ENCODE data around the gene CTSA.

DNA sequence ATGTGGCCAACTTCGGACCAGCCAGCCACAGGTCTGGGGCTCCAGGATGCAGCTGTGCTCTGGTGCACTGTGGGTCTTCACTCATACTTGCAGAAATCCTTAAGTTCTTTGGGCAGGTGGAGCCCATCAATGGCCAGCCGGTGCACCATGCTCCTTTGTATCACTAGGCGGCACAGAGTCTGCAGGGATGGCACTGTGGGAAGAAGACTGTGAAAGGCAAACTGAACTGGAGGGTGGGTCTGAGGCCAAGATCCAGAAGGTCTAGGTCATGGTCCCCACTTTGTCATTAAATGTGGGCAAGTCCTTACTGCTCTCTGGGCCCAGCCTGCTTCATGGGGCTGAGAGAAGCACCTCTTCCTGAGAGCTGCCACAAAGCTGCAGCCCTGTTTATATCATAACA, 2.5 kb upstream of the CTSA start:
- no peak for TF ChIP-seq EZH2 (IDR thresholded peaks at IDR 0.05; ENCODE audit: insufficient read depth, poor library complexity, severe bottlenecking)
- no peak for TF ChIP-seq EZH2phosphoT487 (IDR thresholded peaks at IDR 0.05; ENCODE audit: insufficient read depth, low read depth)

Measured in GM23248 (cell line).